ENCODE data around the gene DIRAS2. TPM values are rescaled to one million over a fixed set of nuclear protein-coding genes. Genes with fewer than 3 reads are reported as not detected.
"Not testable (repeated sequence)": the region's sequence is repeated elsewhere in the genome, so short reads cannot be mapped to it uniquely, and the experiment has no call there.

The DIRAS2 gene
- polyA plus RNA-seq, 2 of the 4 experiments (the other 2 are of a cell fraction), result 0.08 to 0.12 TPM

GRCh38 chr9:90658181-90658580, 15.6 kb upstream of the DIRAS2 start:
- Histone ChIP-seq H3K4me2 (no peak overlapping the region), H3K9me3 (no peaks in the 10 kb centered on the region), H3K4me1 (no peaks in the 10 kb centered on the region), H3K27ac (no peak overlapping the region), H3K4me3 (no peak overlapping the region)
- ChIA-PET CTCF (interaction anchor here (1.4 to 1.5 kb wide), 2 partner anchors 13 to 15 kb away, joined by 3 read pairs; partner anchors contain the start of gene DIRAS2), POLR2A (no interaction called here)
- FAIRE-seq, result no peak
- TF ChIP-seq RAD21 (conservative IDR thresholded peaks at IDR 0.05 in 1 of 2, IDR thresholded peaks at IDR 0.05 in 1 of 2) (no peak), JUN (IDR thresholded peaks at IDR 0.05) (no peak), MAX (IDR thresholded peaks at IDR 0.05) (no peak), SREBF2 (IDR thresholded peaks at IDR 0.05) (no peak), PBX3 (IDR thresholded peaks at IDR 0.05) (no peak), ZFP36 (IDR thresholded peaks at IDR 0.05; ENCODE audit: borderline replicate concordance, partially characterized antibody) (no peak), KDM1A (IDR thresholded peaks at IDR 0.05; ENCODE audit: low read depth) (no peak), ATOH8 (CRISPR knock-in tag; IDR thresholded peaks at IDR 0.05; ENCODE audit: low read depth) (no peak), CHD4 (IDR thresholded peaks at IDR 0.05; ENCODE audit: borderline replicate concordance) (no peak), MAZ (IDR thresholded peaks at IDR 0.05; ENCODE audit: borderline replicate concordance, low read depth, low read length) (no peak), CBX2 (IDR thresholded peaks at IDR 0.05; ENCODE audit: borderline replicate concordance, low read depth) (no peak), HEYL (CRISPR knock-in tag; IDR thresholded peaks at IDR 0.05) (no peak), NFE2L2 (conservative IDR thresholded peaks at IDR 0.05; ENCODE audit: low read length) (no peak)
- DNase-seq (ENCODE audit: low read depth in 1 of 2, low spot score in 1 of 2), result no peak
- ATAC-seq, result no peak
- 0% methylated on average over 3 of the region's 3 CpGs for WGBS (ENCODE audit: missing lambda C conversion rate)

- CTCF ChIA-PET, result interaction anchor here (0.8 to 1.6 kb wide), 2 partner anchors 10 to 14 kb away, joined by 3 to 5 read pairs; partner anchors contain the start of gene DIRAS2
- 43% methylated on average over 6 of the region's 6 CpGs for WGBS (ENCODE audit: missing lambda C conversion rate)
- H3K27ac ChIP-seq; H3K4me1 ChIP-seq; H3K4me3 ChIP-seq; POLR2A ChIA-PET; DNase-seq (ENCODE audit: low read depth in 1 of 2, low spot score in 1 of 2); ATAC-seq; H3K9me3 ChIP-seq; H3K4me2 ChIP-seq; FAIRE-seq: not testable (repeated sequence)
Measured at GRCh38 chr9:90656876-90657275, 14.3 kb upstream of the DIRAS2 start.

GRCh38 chr9:90651246-90651645, 8.6 kb upstream of the DIRAS2 start:
- POLR2A ChIA-PET, result no interaction called here
- Histone ChIP-seq H3K27ac (no peak overlapping the region), H3K4me3 (no peak overlapping the region), H3K9me3 (no peaks in the 10 kb centered on the region; the same call in 2 of the 3 replicates), H3K4me2 (no peak overlapping the region), H3K4me1 (no peaks in the 10 kb centered on the region)
- WGBS (ENCODE audit: missing lambda C conversion rate), result 0% methylated on average over 1 of the region's 1 CpG
- TF ChIP-seq USF2 (IDR thresholded peaks at IDR 0.05) (no peak), ESRRA (IDR thresholded peaks at IDR 0.05; ENCODE audit: borderline replicate concordance, low read length) (no peak), BCL3 (IDR thresholded peaks at IDR 0.05) (no peak), RCOR1 (IDR thresholded peaks at IDR 0.05; ENCODE audit: low read depth, low read length) (no peak), MAX (IDR thresholded peaks at IDR 0.05) (no peak), CBX8 (IDR thresholded peaks at IDR 0.05) (no peak), HDAC2 (IDR thresholded peaks at IDR 0.05) (no peak), SREBF2 (IDR thresholded peaks at IDR 0.05) (no peak), KDM1A (IDR thresholded peaks at IDR 0.05; ENCODE audit: low read depth) (no peak)
- FAIRE-seq, result no peak
- CTCF ChIA-PET, result no interaction called here
- ATAC-seq, result no peak
- no peak for DNase-seq (ENCODE audit: low read depth in 1 of 2, low spot score in 1 of 2)

Measured in A549 (cell line).